H9 (cell line): ENCODE data around the gene WDR7. TPM values are rescaled to one million over a fixed set of nuclear protein-coding genes. Genes with fewer than 3 reads are reported as not detected.

Experiments
- DNase-seq: peaks from one replicate; pipeline ENCODE4 v3.0.0-alpha.2; 2017
- H2AFZ ChIP-seq: one replicate; pipeline ENCODE4 v1.6.1; 2013; ENCODE audit warnings: mild to moderate bottlenecking, low read length, control low read depth, moderate library complexity
- H2AK5ac ChIP-seq: 2 replicates; pipeline ENCODE4 v1.6.1; 2013; ENCODE audit warnings: low read length, control low read depth, mixed read lengths; ENCODE audit not compliant: insufficient read length
- H2BK120ac ChIP-seq: one replicate; pipeline ENCODE4 v1.6.1; 2013; ENCODE audit warnings: low read depth, mild to moderate bottlenecking, low read length, control low read depth, inconsistent platforms; ENCODE audit not compliant: poor library complexity, severe bottlenecking
- H2BK12ac ChIP-seq: 2 replicates; pipeline ENCODE4 v1.6.1; 2013; ENCODE audit warnings: low read length, control low read depth, mixed read lengths, low read depth; ENCODE audit not compliant: insufficient read length
- H2BK15ac ChIP-seq: 2 replicates; pipeline ENCODE4 v1.6.1; 2013; ENCODE audit warnings: low read depth, low read length, control low read depth
- H2BK20ac ChIP-seq: one replicate; pipeline ENCODE4 v1.6.1; 2013; ENCODE audit warnings: low read depth, mild to moderate bottlenecking, low read length, control low read depth, inconsistent platforms; ENCODE audit not compliant: poor library complexity, severe bottlenecking
- H2BK5ac ChIP-seq: 2 replicates; pipeline ENCODE4 v1.6.1; 2013; ENCODE audit warnings: low read length, control low read depth, mixed read lengths; ENCODE audit not compliant: insufficient read length
- H3K14ac ChIP-seq: 2 replicates; pipeline ENCODE4 v1.6.1; 2013; ENCODE audit warnings: low read length, control low read depth; ENCODE audit not compliant: insufficient read depth
- H3K18ac ChIP-seq: 2 replicates; pipeline ENCODE4 v1.6.1; 2013; ENCODE audit warnings: low read depth, mild to moderate bottlenecking, mixed read lengths, low read length, control low read depth; ENCODE audit not compliant: insufficient read length
- H3K23ac ChIP-seq: 2 replicates; pipeline ENCODE4 v1.6.1; 2013; ENCODE audit warnings: low read length, control low read depth, mixed read lengths, low read depth; ENCODE audit not compliant: insufficient read length
- H3K23me2 ChIP-seq: 2 replicates; pipeline ENCODE4 v1.6.1; 2013; ENCODE audit warnings: low read depth, mild to moderate bottlenecking, mixed read lengths, low read length, control low read depth; ENCODE audit not compliant: insufficient read length, poor library complexity, severe bottlenecking
- H3K27ac ChIP-seq: 2 replicates; pipeline ENCODE4 v1.5.1; 2013; ENCODE audit warnings: low read length, control low read depth, mixed read lengths, low read depth; ENCODE audit not compliant: insufficient read length
- H3K27me3 ChIP-seq: 2 replicates; pipeline ENCODE4 v1.6.1; 2013; ENCODE audit warnings: low read length, control low read depth, inconsistent platforms; ENCODE audit not compliant: insufficient read depth
- H3K4ac ChIP-seq: 2 replicates; pipeline ENCODE4 v1.6.1; 2013; ENCODE audit warnings: low read depth, mild to moderate bottlenecking, control low read depth, inconsistent platforms, low read length, moderate library complexity
- H3K4me1 ChIP-seq: 2 replicates; pipeline ENCODE4 v1.6.1; 2013; ENCODE audit warnings: low read length, control low read depth, inconsistent platforms; ENCODE audit not compliant: insufficient read depth
- H3K4me2 ChIP-seq: 2 replicates; pipeline ENCODE4 v1.6.1; 2013; ENCODE audit warnings: low read length, control low read depth, mixed read lengths; ENCODE audit not compliant: insufficient read length, insufficient read depth
- H3K56ac ChIP-seq: 2 replicates; pipeline ENCODE4 v1.6.1; 2013; ENCODE audit warnings: low read depth, mild to moderate bottlenecking, mixed read lengths, low read length, control low read depth; ENCODE audit not compliant: insufficient read length
- H3K79me1 ChIP-seq: 2 replicates; pipeline ENCODE4 v1.6.1; 2013; ENCODE audit warnings: low read depth, mild to moderate bottlenecking, moderate library complexity, low read length, control low read depth, inconsistent platforms; ENCODE audit not compliant: insufficient read depth, poor library complexity, severe bottlenecking
- H3K79me2 ChIP-seq: 2 replicates; pipeline ENCODE4 v1.6.1; 2013; ENCODE audit warnings: low read length, control low read depth, inconsistent platforms; ENCODE audit not compliant: insufficient read depth
- H3K9ac ChIP-seq: 2 replicates; pipeline ENCODE4 v1.6.1; 2013; ENCODE audit warnings: low read length, control low read depth, mixed read lengths; ENCODE audit not compliant: insufficient read length; ENCODE audit errors: extremely low read depth
- H3K9me3 ChIP-seq: one replicate; pipeline ENCODE4 v1.6.1; 2013; ENCODE audit warnings: low read depth, low read length, inconsistent platforms; ENCODE audit not compliant: control insufficient read depth
- H3T11ph ChIP-seq: one replicate; pipeline ENCODE4 v1.6.1; 2013; ENCODE audit warnings: mild to moderate bottlenecking, low read length, control low read depth, inconsistent platforms
- H4K20me1 ChIP-seq: one replicate; pipeline ENCODE4 v1.6.1; 2013; ENCODE audit not compliant: control insufficient read depth, insufficient read length, insufficient read depth
- H4K5ac ChIP-seq: 2 replicates; pipeline ENCODE4 v1.6.1; 2013; ENCODE audit warnings: low read depth, mild to moderate bottlenecking, mixed read lengths, low read length, control low read depth; ENCODE audit not compliant: insufficient read length
- H4K8ac ChIP-seq: replicated peaks from 2 replicates; pipeline ENCODE4 v1.6.1; 2013; ENCODE audit warnings: low read length, control low read depth, mixed read lengths, low read depth; ENCODE audit not compliant: insufficient read length
- H4K91ac ChIP-seq: 2 replicates; pipeline ENCODE4 v1.6.1; 2013; ENCODE audit warnings: low read depth, mild to moderate bottlenecking, moderate library complexity, mixed read lengths, low read length, control low read depth; ENCODE audit not compliant: insufficient read length
- H3K27ac Mint-ChIP-seq, 3 experiments: 2 replicates in 2 of 3; 3 replicates in 1 of 3; pipeline ENCODE4 v1.8.0; 2020 to 2021; ENCODE audit warnings: mixed read lengths in 3 of 3, mild to moderate bottlenecking in 1 of 3, moderate library complexity in 1 of 3
- H3K27me3 Mint-ChIP-seq: 2 replicates; pipeline ENCODE4 v1.8.0; 2021; ENCODE audit warnings: low read depth, mild to moderate bottlenecking, moderate library complexity, mixed read lengths
- H3K36me3 Mint-ChIP-seq, 3 experiments: 2 replicates in 2 of 3; 3 replicates in 1 of 3; pipeline ENCODE4 v1.8.0; 2020 to 2021; ENCODE audit warnings: low read depth in 3 of 3, mixed read lengths in 3 of 3; ENCODE audit not compliant: insufficient read depth in 1 of 3
- H3K4me1 Mint-ChIP-seq, 2 experiments: 2 replicates each; pipeline ENCODE4 v1.8.0; 2020; ENCODE audit warnings: mixed read lengths in 2 of 2
- H3K4me3 Mint-ChIP-seq, 2 experiments: 2 replicates in 1 of 2; 3 replicates in 1 of 2; pipeline ENCODE4 v1.8.0; 2020 to 2021; ENCODE audit warnings: mild to moderate bottlenecking in 2 of 2, mixed read lengths in 2 of 2, moderate library complexity in 1 of 2
- H3K9me3 Mint-ChIP-seq, 2 experiments: 2 replicates in 1 of 2; 3 replicates in 1 of 2; pipeline ENCODE4 v1.8.0; 2020; ENCODE audit warnings: mild to moderate bottlenecking in 2 of 2, mixed read lengths in 2 of 2, moderate library complexity in 1 of 2
- CTCF ChIP-seq: fragments of 200-600 bp; sonication (generic); conservative IDR thresholded peaks from 3 replicates; pipeline ENCODE4 v1.8.0; 2021; ENCODE audit warnings: antibody characterized with exemption, mild to moderate bottlenecking
- WGBS: extraction: QIAGEN DNeasy Blood & Tissue Kit; methylation state at CpG from one replicate; pipeline ENCODE4 v1.1.7; 2013; ENCODE audit warnings: missing lambda C conversion rate, low lambda C conversion rate, mixed read lengths; ENCODE audit not compliant: insufficient read length; ENCODE audit errors: extremely low coverage; 5-methylcytosine and 5-hydroxymethylcytosine counted together
- total RNA-seq: library from RNA; stranded (reverse); gene quantifications from 2 replicates; pipeline ENCODE4 v1.2.1, GENCODE V29; 2021

Gene WDR7
- total RNA-seq, 1 experiment from 2014 or later = 14.8 TPM

- H4K20me1 ChIP-seq = no peaks in the 10 kb centered on the region
- no peak overlapping the region for H2BK15ac ChIP-seq
- H3K14ac ChIP-seq = no peak overlapping the region
- H2BK5ac ChIP-seq = no peak overlapping the region
- no peaks in the 10 kb centered on the region for H3K79me1 ChIP-seq
- H2BK12ac ChIP-seq = no peak overlapping the region
- no peak overlapping the region for H3T11ph ChIP-seq
- H2AK5ac ChIP-seq = no peak overlapping the region
- H3K4me2 ChIP-seq = no peak overlapping the region
- Mint-ChIP-seq H3K9me3 (no peaks in the 10 kb centered on the region), H3K27ac (peak overlapping the region in 1 of 3 experiments; percentile 66; a peak in 1 of 7 replicates), H3K4me3 (no peak overlapping the region), H3K27me3 (no peaks in the 10 kb centered on the region), H3K36me3 (no peaks in the 10 kb centered on the region), H3K4me1 (no peaks in the 10 kb centered on the region)
- no peak overlapping the region for H2BK20ac ChIP-seq
- H3K56ac ChIP-seq = no peak overlapping the region
- no peaks in the 10 kb centered on the region for H3K23me2 ChIP-seq
- DNase-seq = no peak
- H3K23ac ChIP-seq = no peak overlapping the region
- H2AFZ ChIP-seq = no peak overlapping the region
- H4K8ac ChIP-seq = no peak overlapping the region
- no peak for TF ChIP-seq CTCF
- H3K27me3 ChIP-seq = no peaks in the 10 kb centered on the region
- H2BK120ac ChIP-seq = no peak overlapping the region
- H3K9ac ChIP-seq = no peak overlapping the region
- no peaks in the 10 kb centered on the region for H3K9me3 ChIP-seq
- no peaks in the 10 kb centered on the region for H3K4me1 ChIP-seq
- no peak overlapping the region for H4K91ac ChIP-seq
- H3K79me2 ChIP-seq = no peaks in the 10 kb centered on the region
- no peak overlapping the region for H3K27ac ChIP-seq
- H4K5ac ChIP-seq = no peak overlapping the region
- no peak overlapping the region for H3K4ac ChIP-seq
- no CpG with 5 or more reads among the region's 4 CpGs for WGBS
- no peak overlapping the region for H3K18ac ChIP-seq
Measured at GRCh38 chr18:56907771-56908170, 256.6 kb downstream of the WDR7 start.
